Gastrocnemius medialis (tissue), 4 donors: ENCODE results near the gene SPATA25. TPM values are rescaled to one million over a fixed set of nuclear protein-coding genes. Genes with fewer than 3 reads are reported as not detected.
A peak's percentile ranks its signal among the peaks of the same experiment; 100 is the strongest.

Experiments
- ATAC-seq, 2 donors: fragments of 150-250 bp; one replicate each; pipeline ENCODE4 v1.9.1; 2016
- DNase-seq, 2 donors: peaks; one replicate each; pipeline ENCODE4 v3.0.0-alpha.2; 2019
- H3K27ac ChIP-seq, 4 donors: fragments of 200-600 bp; sonication (generic); 1 replicate in 1 of 4; 2 replicates in 3 of 4; pipeline ENCODE4 v1.5.1; 2016 to 2018; ENCODE audit warnings: mild to moderate bottlenecking in 2 of 4, moderate library complexity in 1 of 4
- H3K27me3 ChIP-seq, 3 donors: fragments of 200-600 bp; sonication (generic) in 2 of 3; 1 replicate in 1 of 3; 2 replicates in 2 of 3; pipeline versions ENCODE4 v1.5.1 to v1.6.0; 2016 to 2019; ENCODE audit warnings: mild to moderate bottlenecking in 1 of 3, moderate library complexity in 1 of 3
- H3K36me3 ChIP-seq, 2 donors: fragments of 200-600 bp; sonication (generic) in 1 of 2; one replicate each; pipeline ENCODE4 v1.5.1; 2017 to 2018
- H3K4me1 ChIP-seq, 2 donors: fragments of 200-600 bp; sonication (generic) in 1 of 2; one replicate each; pipeline ENCODE4 v1.5.1; 2016 to 2017; ENCODE audit warnings: mild to moderate bottlenecking in 2 of 2
- H3K4me3 ChIP-seq, 4 donors: fragments of 200-600 bp; sonication (generic) in 3 of 4; 1 replicate in 1 of 4; 2 replicates in 3 of 4; pipeline ENCODE4 v1.5.1; 2016 to 2019; ENCODE audit warnings: mild to moderate bottlenecking in 2 of 4
- H3K9me3 ChIP-seq, 3 donors: fragments of 200-600 bp; sonication (generic) in 2 of 3; 1 replicate in 1 of 3; 2 replicates in 2 of 3; pipeline ENCODE4 v1.5.1; 2016 to 2019
- CTCF ChIP-seq, 5 experiments: fragments of 450-650 bp in 3 of 5; fragments of 200-600 bp in 2 of 5; sonication (generic) in 2 of 5; IDR thresholded peaks in 4 of 5; conservative IDR thresholded peaks in 1 of 5; 1 replicate in 4 of 5; 2 replicates in 1 of 5; pipeline ENCODE4 v1.5.1; 2016 to 2019; ENCODE audit warnings: antibody characterized with exemption in 5 of 5, mild to moderate bottlenecking in 3 of 5, moderate library complexity in 3 of 5
- POLR2A ChIP-seq, 2 donors: fragments of 450-650 bp; IDR thresholded peaks; one replicate each; pipeline ENCODE4 v1.6.1; 2017; ENCODE audit warnings: antibody characterized with exemption in 2 of 2, mild to moderate bottlenecking in 2 of 2, moderate library complexity in 2 of 2
- in situ Hi-C, 4 donors: fragments of 200-750 bp; cut with MboI; loops; one replicate each; pipeline versions ENCODE4 v1.15.0 to v1.8.0; 2017; ENCODE audit warnings: low sequenced_read_pairs in 4 of 4
- intact Hi-C: fragments of 100-400 bp; cut with DNase I; formaldehyde crosslinking; loops from one replicate; pipeline ENCODE4 v1.15.1; 2023; ENCODE audit warnings: low total_unique reads
- total RNA-seq, 4 donors: library from RNA; depleted of rRNA; stranded (reverse); fragments of >200 nt; gene quantifications; one replicate each; pipeline versions ENCODE4 v1.1.0 to v1.2.3, GENCODE V29; 2016

Gene SPATA25
- total RNA-seq, 4 donors from 2014 or later = 0.71 to 4.1 (median 1.8) TPM; not detected in 1

- H3K36me3 ChIP-seq = peaks cover 0 to 28% of the 10 kb centered on the region in 2 donors
- H3K9me3 ChIP-seq = no peaks in the 10 kb centered on the region
- in situ Hi-C loops (loop anchor here in 1 of 4 donors (10.0 kb wide), 1 partner anchor 94 kb away; the partner anchor contains the start of genes DNTTIP1 and WFDC3), intact Hi-C loops (no loop called here)
- H3K4me1 ChIP-seq = peaks cover 22 to 26% of the 10 kb centered on the region in 2 donors
- peak overlapping the region in 1 of 4 donors; percentile 98 for H3K27ac ChIP-seq
- no peak overlapping the region for H3K4me3 ChIP-seq
- H3K27me3 ChIP-seq = no peaks in the 10 kb centered on the region
- TF ChIP-seq CTCF (IDR thresholded peaks at IDR 0.05 in 4 of 5, conservative IDR thresholded peaks at IDR 0.05 in 1 of 5) (no peak), POLR2A (IDR thresholded peaks at IDR 0.05) (no peak)
- no peak for ATAC-seq
- DNase-seq = no peak
These were observed 1.3 kb upstream of the SPATA25 start for GRCh38 chr20:45888681-45889080.

- peaks cover 0 to 25% of the 10 kb centered on the region in 2 donors for H3K36me3 ChIP-seq
These were observed 654 bp downstream of the SPATA25 start for GRCh38 chr20:45886590-45887345.

DNA sequence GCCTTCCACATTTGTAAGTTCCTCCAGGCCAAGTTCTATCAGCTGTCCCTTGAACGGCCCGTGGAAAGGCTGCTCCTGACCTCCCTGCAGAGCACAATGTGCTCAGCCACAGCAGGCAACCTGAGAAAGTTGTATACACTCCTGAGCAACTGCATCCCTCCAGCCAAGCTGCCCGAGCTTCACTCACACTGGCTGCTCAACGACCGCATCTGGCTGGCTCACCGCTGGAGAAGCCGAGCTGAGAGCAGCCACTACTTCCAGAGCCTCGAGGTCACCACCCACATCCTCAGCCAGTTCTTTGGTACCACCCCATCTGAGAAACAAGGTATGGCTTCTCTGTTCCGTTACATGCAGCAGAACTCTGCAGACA, 4.3 kb downstream of the SPATA25 start:
- intact Hi-C loops = loop anchor here (2.0 kb wide), 1 partner anchor 52 kb away; the partner anchor contains the start of gene PCIF1
- H3K36me3 ChIP-seq = peaks cover 0 to 29% of the 10 kb centered on the region in 2 donors
- ATAC-seq = no peak
- H3K27me3 ChIP-seq = no peaks in the 10 kb centered on the region
- TF ChIP-seq CTCF (IDR thresholded peaks at IDR 0.05 in 4 of 5, conservative IDR thresholded peaks at IDR 0.05 in 1 of 5) = no peak
- TF ChIP-seq POLR2A (IDR thresholded peaks at IDR 0.05) = no peak
- in situ Hi-C loops = loop anchor here in 1 of 4 donors (10.0 kb wide), 1 partner anchor 88 kb away; the partner anchor contains the start of genes DNTTIP1 and WFDC3
- no peak for DNase-seq
- peaks cover 9 to 13% of the 10 kb centered on the region in 2 donors for H3K4me1 ChIP-seq
- H3K27ac ChIP-seq = peak overlapping the region in 1 of 4 donors; percentile 95
- no peaks in the 10 kb centered on the region for H3K9me3 ChIP-seq
- H3K4me3 ChIP-seq = no peak overlapping the region

More at GRCh38 chr20:45886590-45887345, 654 bp downstream of the SPATA25 start:
- TF ChIP-seq CTCF (IDR thresholded peaks at IDR 0.05 in 4 of 5, conservative IDR thresholded peaks at IDR 0.05 in 1 of 5) (no peak), POLR2A (IDR thresholded peaks at IDR 0.05) (no peak)
- Histone ChIP-seq H3K9me3 (no peaks in the 10 kb centered on the region), H3K4me3 (no peak overlapping the region), H3K27me3 (no peaks in the 10 kb centered on the region), H3K4me1 (peaks cover 16 to 22% of the 10 kb centered on the region in 2 donors), H3K27ac (no peak overlapping the region)
- intact Hi-C loops (no loop called here), in situ Hi-C loops (loop anchor here in 1 of 4 donors (10.0 kb wide), 1 partner anchor 92 kb away; the partner anchor contains the start of genes DNTTIP1 and WFDC3)
- ATAC-seq (no peak), DNase-seq (no peak)

DNA sequence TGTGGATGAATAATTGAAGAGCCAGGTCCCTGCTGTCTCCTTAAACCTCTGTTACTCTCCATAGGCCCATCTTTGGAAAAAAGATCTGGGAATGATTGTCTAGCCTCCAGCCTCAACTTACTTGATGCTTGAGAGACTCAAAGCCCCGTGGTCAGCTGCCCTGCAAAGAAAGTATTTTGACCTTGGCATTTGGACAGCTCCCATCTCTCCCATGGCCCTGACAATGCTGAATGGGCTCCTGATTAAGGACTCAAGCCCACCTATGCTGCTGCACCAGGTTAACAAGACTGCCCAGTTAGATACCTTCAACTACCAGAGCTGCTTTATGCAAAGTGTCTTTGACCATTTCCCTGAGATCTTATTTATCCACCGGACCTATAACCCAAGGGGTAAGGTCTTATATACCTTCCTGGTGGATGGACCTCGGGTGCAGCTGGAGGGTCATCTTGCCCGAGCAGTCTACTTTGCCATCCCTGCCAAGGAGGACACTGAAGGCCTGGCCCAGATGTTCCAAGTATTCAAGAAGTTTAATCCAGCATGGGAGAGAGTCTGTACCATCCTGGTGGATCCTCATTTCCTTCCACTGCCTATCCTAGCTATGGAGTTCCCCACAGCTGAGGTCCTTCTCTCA, 4.8 kb downstream of the SPATA25 start:
- in situ Hi-C loops (loop anchor here in 1 of 4 donors (10.0 kb wide), 1 partner anchor 88 kb away; the partner anchor contains the start of genes DNTTIP1 and WFDC3), intact Hi-C loops (loop anchor here (2.0 kb wide), 1 partner anchor 52 kb away; the partner anchor contains the start of gene PCIF1)
- ATAC-seq = no peak

More for the DNA sequence above, 4.8 kb downstream of the SPATA25 start:
- no peak for TF ChIP-seq POLR2A (IDR thresholded peaks at IDR 0.05)
- TF ChIP-seq CTCF (IDR thresholded peaks at IDR 0.05 in 4 of 5, conservative IDR thresholded peaks at IDR 0.05 in 1 of 5) = no peak
- peak overlapping the region in 1 of 4 donors; percentile 95 for H3K27ac ChIP-seq
- no peaks in the 10 kb centered on the region for H3K27me3 ChIP-seq
- peaks cover 9 to 13% of the 10 kb centered on the region in 2 donors for H3K4me1 ChIP-seq
- DNase-seq = no peak
- no peak overlapping the region for H3K4me3 ChIP-seq
- peaks cover 0 to 34% of the 10 kb centered on the region in 2 donors for H3K36me3 ChIP-seq
- no peaks in the 10 kb centered on the region for H3K9me3 ChIP-seq
